IPS-NIHi7 (cell line): ENCODE measurements around the gene LDLRAP1.
A peak's percentile ranks its signal among the peaks of the same experiment; 100 is the strongest.

ENCODE experiments used
- DNase-seq: peaks from one replicate; pipeline ENCODE4 v3.0.0; 2012; ENCODE audit warnings: mixed read lengths; ENCODE audit errors: extremely low spot score

The LDLRAP1 gene

DNA sequence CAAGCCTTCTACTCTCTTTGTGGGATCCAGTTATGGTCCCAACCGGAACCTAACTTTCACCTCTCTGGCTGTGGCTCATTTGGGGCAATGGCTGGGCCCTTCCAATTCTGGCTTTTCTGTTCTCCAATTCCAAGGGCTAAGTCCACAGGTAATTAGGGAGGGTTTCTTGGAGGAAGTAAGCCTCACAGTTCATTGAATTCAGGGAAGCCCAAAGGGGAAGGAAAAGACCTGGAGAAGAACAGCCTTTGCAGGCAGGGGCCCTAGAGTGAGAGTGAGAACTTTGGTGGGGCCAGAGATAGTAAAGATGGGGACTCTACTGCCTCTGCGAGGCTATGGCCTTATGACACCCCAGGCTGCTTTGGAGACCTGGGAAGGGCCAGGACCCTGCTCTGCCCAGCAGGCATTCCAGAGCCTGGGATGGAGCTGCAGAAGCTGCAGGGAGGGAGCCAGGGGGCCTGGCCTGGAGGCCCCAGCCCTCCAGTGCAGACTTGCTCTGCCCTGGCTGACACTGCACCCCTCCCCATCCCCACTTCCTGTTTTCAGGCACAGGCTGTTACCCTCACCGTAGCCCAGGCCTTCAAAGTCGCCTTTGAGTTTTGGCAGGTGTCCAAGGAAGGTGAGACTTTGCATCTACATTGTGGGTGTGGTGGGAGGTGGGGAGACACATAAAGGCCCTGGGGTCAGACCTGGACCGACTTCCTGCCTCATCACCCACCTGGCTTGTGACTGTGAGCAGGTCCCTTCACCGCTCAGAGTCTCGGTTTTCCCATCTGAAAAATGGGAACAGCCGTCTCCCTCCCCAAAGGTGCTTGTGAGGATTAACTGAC, 18.9 kb downstream of the LDLRAP1 start:
- no peak for DNase-seq

GRCh38 chr1:25562928-25563283, 19.5 kb downstream of the LDLRAP1 start:
- no peak for DNase-seq

DNA sequence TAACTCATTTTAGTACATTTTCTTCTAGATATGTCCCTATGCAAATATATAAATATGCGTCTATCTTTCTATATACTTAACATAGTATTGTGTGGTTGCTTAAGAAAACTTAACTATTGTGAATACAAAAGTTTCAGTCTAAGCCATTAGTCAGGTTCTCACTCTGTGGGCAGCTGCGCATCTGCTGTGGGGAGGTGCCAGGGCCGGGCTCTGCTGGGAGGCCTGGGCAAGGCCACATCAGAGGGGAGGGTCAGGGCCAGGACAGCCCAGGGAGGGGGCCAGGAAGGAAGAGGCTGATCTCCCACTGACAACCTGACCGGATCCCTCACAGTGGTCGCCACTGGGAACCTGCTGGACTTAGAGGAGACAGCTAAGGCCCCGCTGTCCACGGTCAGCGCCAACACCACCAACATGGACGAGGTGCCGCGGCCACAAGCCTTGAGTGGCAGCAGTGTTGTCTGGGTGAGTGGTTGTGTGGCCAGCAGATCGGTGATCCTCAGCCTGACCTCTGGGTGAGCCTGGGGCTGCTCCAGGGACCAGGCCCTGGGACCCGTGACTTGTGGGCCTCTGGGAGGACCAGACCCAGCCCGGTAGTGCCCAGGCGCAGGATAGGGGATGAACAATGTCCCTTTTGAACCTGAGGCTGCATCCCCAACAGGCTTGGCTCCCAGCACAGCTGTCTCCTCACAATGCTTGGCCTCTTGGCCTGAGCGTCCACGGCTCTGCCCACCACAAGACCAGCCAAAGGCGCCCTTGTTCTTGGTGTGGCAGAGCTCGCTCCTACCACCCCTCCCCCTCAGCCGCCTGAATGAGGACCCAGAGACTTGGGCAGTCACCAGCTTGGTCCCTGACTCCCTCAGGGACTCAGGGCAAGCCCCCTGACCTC, 20.2 kb downstream of the LDLRAP1 start:
- no peak for DNase-seq

- no peak for DNase-seq
These were observed 21.6 kb downstream of the LDLRAP1 start for GRCh38 chr1:25564777-25565574.

GRCh38 chr1:25565626-25566025, 22.2 kb downstream of the LDLRAP1 start:
- DNase-seq, result no peak

- no peak for DNase-seq
These were observed 22.8 kb downstream of the LDLRAP1 start for GRCh38 chr1:25566176-25566729.

DNA sequence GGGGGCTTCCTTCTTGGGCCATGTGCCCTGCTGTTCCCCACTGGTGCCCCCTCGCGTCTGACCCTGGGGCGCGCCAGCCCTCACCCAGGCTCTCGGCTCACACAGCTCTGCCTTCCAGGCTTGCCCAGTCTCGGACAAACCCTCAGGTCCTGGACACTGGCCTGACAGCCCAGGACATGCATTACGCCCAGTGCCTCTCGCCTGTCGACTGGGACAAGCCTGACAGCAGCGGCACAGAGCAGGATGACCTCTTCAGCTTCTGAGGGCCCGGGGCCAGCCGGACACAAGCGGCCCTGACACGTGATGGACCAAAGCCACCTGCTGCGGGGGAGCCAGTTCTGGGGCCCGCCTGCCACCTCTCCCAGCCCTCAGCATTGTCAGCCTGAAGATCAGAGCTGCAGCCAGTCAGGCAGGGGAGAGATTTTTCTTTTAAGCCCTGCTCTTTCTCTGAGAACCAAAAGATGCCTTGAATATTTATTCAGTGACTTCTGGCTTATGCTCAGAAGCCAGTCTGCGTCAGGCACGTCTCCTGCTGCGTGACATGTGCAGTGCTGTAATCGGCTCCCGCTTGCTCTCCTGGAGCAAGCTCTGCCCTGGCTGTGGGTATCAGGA, 23.4 kb downstream of the LDLRAP1 start:
- DNase-seq, result no peak

DNA sequence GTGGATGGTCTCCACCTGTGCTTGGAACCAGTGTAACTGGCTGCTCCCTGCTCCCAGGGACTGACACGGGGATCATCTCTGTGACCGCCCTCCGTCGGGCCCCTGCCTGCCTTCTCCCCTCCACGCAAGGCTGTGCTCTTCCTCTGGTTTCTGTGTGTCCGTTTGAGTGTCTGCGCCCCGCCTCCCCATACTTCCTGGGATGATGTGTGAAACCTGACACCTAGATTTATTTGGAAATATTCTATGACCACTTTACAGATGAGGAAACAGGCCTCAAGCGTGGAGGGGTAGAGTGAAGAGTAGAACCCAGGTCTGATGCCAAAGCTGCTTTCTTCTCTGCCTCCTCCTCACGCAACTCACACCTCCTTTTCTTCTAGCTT, 24.3 kb downstream of the LDLRAP1 start:
- DNase-seq, result no peak

DNA sequence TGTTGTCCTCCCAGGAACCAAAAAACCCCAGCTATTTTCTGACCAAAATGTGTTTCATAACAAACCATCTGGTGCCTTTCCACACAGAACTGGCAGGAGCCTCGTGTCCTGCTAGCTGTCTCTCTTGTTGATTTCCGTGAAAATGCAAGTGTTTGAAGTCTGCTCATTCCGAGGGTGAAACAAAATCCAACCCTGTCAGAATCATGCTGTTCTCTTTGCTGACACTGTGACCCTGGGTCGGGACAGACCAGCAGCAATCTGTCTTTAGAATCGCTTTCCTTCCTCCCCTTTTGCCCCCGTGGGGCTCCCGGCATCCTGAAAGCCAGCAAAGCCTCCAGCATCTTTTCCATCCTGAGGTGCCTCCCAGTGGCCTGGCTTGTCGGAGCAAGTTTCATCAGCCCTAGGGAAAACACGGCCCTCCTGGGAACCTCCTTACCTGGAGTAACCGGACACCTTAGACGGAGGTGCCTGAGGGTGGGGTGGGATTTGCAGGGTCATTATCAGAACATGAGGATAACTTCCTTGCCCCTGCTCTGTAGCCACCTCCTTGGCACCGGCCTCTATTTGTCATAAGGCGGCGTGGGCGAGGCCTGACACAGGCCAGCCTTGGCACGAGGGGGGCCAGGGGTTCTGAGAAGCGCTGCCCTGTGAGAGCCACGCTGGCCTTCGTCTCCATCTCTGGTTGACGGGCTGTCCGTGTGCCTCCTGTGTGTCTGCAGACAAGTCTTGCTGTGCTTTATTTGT, 24.9 kb downstream of the LDLRAP1 start:
- peak; percentile 83 for DNase-seq

- DNase-seq, result peak; percentile 60
These were observed 25.6 kb downstream of the LDLRAP1 start for GRCh38 chr1:25568834-25569596.

DNA sequence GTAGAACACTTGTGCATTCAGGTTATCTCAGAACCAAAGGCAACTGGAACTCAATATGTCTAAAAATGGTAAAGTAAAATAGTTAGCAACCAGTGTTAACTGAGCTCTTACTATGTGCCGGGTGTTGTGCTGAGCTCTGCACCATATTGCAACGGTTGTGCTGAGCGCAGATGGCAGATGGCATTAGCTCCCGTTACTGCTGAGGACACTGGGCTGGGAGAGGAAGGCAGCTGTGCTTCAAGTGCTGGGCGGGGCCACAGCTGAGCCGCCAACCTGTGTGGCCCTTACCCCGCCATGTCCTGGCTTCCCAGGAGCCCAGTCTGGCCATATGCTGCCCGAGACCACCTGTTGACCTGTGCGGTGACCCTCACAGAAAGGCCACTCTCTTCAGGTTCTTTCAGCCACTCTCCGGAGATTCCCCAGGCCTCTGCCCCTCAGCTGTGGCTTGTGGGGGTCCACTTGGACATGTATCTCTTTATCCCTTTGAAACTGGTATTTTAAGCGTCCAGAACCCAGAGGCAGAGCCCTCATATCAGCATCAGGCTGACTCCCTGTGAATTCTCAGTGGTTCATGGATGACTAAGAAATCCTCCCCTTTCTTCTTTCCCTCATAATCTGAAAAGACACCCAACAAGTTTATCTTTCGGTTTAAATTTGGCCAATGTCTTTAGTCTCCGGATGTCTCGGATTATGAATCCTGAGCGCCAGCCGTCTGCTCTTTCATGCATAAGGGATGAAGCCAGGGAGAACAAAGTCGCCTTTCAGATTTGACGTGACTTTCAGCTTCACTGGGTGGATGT, 26.4 kb downstream of the LDLRAP1 start:
- DNase-seq, result no peak

DNA sequence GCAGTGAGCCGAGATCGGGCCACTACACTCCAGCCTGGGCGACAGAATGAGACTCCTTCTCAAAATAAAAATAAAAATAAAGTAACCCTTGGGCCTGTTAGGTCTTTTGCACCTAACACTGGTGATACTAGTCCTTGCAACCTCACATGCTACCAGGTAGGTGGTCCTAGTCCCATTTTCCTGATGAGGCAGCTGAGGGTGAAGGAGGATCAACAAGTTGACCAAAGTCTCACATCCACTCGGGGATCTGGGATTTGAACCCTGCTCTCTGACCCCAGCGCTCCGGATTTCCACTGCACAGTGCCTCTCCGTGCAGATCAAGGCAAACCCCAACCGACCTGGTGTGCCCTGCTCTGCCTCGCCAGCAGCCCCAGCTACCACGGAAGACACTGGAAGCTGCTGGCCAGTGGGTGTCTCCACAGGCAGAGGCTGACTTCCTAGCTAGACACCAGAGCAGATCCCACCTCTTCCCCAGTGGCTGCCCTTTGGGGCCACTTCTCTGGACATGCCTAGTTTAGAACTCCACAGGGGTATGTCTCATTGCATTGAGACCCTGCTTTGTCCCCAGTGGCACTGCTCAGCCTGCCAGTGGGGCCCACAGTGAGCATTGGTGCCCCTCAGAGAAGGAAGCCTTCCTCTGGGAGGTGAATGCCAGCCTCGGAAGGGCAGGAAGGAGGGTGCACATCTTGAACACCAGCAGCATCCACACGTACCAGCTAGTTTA, 27.6 kb downstream of the LDLRAP1 start:
- no peak for DNase-seq

DNA sequence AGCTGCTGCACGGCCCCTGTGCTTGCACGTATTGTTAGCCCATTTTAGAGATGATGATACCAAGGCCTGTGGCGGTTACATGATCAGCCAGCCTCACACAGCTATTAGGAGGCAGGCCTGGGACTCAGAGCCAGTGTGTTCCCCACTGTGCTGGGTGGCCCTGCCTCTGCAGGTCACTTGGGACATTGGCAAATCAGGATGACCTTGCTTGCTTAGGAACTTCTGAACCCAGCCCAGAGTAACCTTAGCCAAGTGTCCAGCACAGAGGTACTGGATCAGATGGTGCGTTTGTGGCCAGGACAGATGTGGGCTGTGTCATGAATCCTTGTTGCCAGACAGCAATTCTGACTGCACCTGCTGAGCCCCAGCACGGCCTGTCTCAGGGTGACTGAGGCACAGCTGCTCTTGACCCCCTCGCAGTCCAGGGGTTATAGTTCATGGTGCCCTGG, 28.1 kb downstream of the LDLRAP1 start:
- DNase-seq, result no peak

GRCh38 chr1:25572107-25572506, 28.7 kb downstream of the LDLRAP1 start:
- DNase-seq, result no peak

- DNase-seq, result peak; percentile 84
These were observed 29.5 kb downstream of the LDLRAP1 start for GRCh38 chr1:25572708-25573590.

DNA sequence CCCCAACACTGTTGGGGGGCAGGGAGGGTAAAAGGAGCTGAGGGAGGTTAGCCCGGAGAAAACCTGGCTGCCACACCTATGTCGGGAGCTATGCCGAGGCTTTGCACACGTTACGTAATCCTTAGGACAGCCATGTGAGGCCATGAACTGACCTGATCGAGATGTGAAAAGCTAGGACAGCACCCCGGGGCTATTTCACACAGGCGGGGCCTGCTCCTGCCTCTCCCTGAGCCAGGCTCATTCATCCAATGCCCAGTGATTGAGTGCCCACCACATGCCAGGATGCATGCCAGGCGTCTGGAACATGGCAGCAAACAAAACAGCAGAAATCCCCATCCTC, 30.2 kb downstream of the LDLRAP1 start:
- no peak for DNase-seq

- no peak for DNase-seq
These were observed 30.6 kb downstream of the LDLRAP1 start for GRCh38 chr1:25573961-25574360.
